Endometrial microvascular endothelial cells (primary cell): ENCODE results near the gene ROPN1B. TPM values are rescaled to one million over a fixed set of nuclear protein-coding genes. Genes with fewer than 3 reads are reported as not detected.
"Not testable (repeated sequence)": the region's sequence is repeated elsewhere in the genome, so short reads cannot be mapped to it uniquely, and the experiment has no call there.

Experiments
- in situ Hi-C: cut with HindIII; loops from 2 replicates; pipeline ENCODE4 v1.10.0; 2017; ENCODE audit warnings: low sequenced_read_pairs, low pct_unique_long_range_greater_than_20kb; ENCODE audit errors: inconsistent ontology term
- total RNA-seq: library from RNA; depleted of rRNA; stranded (reverse); fragments of >200 nt; gene quantifications from one replicate; pipeline ENCODE4 v1.2.3, GENCODE V29; 2015; ENCODE audit errors: inconsistent ontology term

Gene ROPN1B
- total RNA-seq, 1 donor from 2014 or later: not detected

GRCh38 chr3:125996751-125997150 is 27.8 kb downstream of the ROPN1B start:
- in situ Hi-C loops: not testable (repeated sequence)

DNA sequence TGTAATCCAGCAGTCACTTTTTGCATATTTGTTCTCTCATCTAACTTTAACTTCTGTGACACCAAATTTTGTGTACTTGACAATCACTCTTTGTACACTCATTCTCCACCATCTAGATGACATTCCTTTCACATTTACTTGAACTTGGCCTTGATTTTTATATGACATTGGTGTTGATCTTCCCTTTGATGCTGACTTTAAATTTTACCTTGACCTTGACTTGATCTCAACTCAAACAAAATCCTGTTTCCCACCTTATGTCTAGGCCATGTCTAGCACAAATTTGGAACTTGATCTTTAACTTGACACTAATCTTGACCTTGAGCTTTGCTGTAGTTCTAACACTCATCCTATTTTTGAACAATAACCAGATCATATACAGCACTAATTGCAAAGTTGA is 33.2 kb downstream of the ROPN1B start:
- in situ Hi-C loops: no loop called here

DNA sequence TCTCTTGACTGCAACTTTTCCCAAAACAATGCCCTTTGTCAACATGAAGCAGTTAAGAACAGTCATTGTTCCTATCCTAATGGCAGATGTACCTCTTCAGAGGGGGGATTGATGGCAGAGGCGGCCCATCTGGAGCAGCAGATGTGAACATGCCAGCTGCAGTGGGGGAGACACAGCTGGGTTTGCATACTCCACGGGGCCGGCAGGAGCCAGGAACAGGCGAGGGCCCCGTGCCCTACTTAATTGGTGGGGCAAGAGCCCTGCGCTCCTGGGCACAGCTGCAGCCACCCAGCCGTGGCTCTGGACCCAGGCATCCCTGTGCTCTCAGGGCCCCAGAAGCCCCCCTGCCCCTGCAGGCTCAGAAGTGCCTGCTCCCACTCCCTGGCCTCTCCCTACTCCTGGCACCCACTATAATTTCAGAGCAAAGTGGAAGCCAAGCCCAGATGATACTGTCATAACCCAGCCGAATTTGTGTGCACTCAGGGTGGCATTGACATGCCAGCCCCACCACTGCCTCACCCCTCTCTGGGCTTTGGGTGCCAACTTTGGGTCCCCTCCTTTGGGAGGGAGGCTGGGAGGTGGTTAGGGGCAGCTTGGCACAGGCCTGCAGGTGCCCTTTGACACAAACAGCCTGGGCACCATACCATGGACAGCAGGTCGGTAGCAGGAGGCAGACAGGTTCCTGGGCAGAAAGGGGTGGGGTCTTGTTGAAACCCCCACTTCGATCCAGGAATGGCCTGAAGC is 34.6 kb downstream of the ROPN1B start:
- in situ Hi-C loops: no loop called here

GRCh38 chr3:126004217-126004616 is 35.2 kb downstream of the ROPN1B start:
- in situ Hi-C loops: no loop called here

DNA sequence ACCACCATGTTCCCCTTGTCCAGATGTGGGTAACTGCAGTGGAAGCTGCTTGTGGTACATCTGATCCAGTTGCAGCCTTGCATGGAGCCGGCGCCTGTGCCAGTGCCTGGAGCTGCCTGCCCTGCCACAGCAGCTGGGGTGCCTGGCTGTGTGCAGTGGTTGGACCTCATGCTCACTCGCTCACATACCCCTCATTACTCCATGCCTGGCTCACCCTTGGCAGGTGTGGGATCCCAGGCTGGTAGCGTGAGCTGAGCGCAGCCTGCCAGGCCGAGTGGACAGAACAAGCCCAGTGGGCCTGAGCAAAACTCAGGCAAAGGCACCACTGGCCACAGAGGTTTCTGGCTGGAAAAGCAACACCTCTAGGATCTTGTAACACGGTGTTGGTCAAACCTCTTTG is 35.7 kb downstream of the ROPN1B start:
- in situ Hi-C loops: no loop called here

DNA sequence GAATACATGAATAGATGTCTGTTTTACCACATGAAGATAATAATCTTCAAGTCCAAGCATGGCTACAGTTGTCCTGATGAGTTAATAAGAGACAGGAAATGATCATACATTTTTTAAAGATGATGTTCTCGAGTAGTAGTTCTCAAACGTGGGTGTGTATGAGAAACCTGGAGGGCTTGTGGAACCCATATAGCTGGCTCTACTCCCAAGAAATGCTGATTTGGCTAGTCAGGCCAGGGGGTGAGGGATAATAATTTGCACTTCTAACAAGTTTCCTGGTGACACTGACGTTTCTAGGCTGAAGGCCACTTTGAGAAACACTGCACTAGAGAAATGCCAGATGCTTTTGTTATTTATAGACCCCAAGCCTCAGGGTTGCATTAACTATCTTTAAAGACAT is 37.0 kb downstream of the ROPN1B start:
- in situ Hi-C loops: no loop called here

GRCh38 chr3:126008219-126008618 is 39.2 kb downstream of the ROPN1B start:
- in situ Hi-C loops: no loop called here

DNA sequence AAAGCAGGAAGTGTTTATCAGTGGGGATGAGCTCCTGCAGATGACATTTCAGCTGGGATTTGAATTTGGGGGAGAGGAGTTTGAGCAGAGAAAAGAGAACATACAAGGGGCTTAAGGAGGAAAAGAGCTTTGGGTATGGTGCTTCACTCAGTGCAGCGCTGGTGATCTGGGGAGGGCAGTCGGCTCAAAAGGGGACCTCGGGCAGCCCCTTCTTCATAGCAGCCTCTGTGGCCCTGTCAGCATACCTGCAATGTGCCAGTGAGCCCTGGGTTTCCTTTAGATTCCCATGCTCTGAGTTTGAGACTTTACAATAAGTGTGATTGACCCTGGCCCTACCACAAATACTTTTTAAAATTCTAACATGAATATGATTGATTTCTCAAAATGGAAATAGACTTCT is 40.2 kb downstream of the ROPN1B start:
- in situ Hi-C loops: no loop called here

DNA sequence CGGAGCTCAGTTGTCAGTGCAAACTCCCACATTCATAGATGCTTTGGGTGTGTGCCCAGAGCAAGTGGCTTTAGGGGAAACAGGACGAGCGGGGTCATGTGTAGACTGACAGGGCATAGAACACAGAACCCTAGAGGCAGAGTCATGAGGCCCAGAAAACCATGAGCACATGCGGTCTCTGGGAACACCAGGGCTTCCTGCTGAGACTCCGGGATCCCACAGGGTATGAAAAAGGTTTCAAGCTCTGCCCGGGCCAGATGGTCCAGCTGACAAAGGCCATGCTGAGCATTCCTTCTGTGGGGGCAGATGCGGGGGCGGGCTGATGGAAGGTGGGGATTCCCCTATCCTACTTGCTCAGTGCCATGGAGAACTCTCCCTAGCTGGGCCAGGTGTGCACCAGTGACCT is 44.8 kb downstream of the ROPN1B start:
- in situ Hi-C loops: no loop called here

- in situ Hi-C loops: no loop called here
These were observed 45.3 kb downstream of the ROPN1B start for GRCh38 chr3:126014252-126014651.

DNA sequence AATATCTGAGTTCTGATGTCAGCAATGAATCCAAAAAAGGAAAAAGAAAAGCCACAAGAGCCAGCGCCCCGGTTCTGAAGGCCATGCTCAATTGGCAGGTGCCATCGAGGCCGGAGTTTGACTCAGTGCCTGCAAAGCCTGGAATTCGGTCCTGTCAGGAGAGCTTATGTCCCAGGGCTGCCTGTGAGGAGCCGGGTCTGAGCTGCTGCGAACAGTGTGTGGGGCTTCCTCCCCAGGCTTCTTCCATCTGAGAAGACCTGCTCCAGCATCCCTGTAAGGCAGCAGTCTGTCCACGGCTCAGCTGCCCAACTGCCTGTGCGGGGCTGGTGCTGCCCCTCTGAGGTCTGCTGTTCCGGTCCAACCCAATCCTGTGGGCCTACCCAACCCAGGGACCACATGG is 46.1 kb downstream of the ROPN1B start:
- in situ Hi-C loops: no loop called here

DNA sequence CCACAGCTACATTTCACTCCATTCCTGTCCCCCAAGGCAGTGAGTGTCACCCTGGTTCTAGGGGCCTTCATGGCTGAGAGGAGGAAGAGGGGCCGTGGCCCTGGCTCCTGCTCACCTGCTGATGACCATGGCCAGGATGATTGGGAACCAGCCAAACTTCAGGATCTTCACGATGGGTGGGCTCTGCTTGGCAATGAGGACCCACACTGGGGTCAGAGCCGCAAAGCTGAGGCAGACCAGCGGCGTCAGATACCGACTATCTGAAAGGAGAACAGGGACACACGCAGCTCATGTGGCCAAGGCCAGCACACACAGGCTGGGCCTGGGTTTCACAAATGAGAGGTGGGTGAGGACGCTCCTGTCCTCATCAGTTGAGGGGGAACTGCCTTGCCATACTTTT is 47.6 kb downstream of the ROPN1B start:
- in situ Hi-C loops: no loop called here

- in situ Hi-C loops: no loop called here
These were observed 48.4 kb downstream of the ROPN1B start for GRCh38 chr3:126017362-126017761.

DNA sequence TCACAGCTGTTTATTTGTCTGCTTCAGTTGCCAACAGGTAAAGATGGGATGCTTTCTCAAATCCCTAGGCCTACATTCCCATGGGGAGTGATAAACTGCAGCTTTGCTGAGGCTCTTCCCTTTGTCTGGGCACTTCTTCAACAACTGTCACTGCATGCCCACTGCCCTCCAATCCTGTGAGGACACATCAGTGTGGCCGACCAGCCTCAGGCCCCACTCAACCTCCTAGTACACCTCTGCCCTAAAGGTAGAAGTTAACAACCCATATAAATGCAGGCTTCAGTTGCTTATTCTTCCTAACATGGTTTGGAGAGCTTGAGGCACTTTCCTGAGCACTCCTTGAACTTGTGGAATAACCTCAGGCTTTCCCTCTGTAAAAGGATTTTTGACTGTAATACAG is 49.6 kb downstream of the ROPN1B start:
- in situ Hi-C loops: no loop called here

GRCh38 chr3:126018995-126019394 is 50.0 kb downstream of the ROPN1B start:
- in situ Hi-C loops: no loop called here

DNA sequence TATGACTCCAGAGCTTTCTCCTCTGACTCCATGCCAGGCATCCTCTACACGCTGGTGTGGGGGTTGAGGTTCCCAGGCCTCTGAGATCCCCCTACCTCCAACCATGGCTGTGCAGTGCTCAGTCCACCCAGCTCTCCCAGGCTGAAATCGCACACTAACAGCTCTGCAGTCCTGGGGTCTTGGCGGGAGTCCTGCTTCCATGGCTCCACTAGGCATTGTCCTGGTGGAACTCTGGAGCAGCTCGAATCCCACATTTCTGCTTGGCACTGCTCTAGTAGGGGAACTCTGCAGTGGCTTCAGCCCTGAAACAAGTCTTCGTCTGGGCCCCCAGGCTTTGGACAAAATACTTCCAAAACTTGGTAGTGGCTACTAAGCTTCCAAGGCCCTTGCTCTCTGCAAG is 50.7 kb downstream of the ROPN1B start:
- in situ Hi-C loops: no loop called here

DNA sequence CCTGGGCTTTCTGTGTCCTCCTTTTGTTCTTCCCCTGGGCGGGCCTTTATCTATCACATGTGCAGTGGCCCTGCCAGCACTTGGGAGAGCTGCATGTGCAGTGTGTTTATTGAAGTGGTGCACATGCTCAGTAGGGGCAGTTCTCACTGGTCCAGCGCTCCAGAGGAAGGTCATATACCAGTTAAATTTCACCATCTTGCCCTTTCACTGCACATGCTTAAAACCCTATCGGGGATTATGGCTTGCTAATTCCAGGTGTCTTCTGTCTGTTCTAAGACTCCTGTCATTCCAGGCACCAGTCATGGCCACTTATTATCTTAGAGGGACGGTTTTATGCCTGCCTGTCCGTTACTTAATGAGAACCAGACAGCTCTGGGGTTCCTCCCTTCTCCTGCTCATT is 52.2 kb downstream of the ROPN1B start:
- in situ Hi-C loops: no loop called here

DNA sequence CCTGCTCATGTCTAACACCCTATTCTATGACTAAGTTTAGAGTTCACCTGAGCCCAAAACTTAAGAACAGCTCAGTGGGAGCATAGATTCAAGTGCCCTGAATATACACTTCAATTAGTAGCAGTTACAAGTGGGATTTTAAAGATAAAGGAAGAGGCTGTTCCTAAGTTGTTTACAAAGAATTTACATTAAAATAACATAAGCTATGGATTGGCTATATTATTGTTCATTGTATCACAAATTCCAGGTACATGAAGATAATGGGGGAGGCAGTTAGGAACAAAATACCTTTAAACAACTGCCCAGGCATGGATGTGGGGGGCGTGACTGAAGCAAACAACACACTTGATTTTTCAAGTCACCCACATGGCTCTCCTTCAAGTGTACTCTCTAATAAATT is 52.7 kb downstream of the ROPN1B start:
- in situ Hi-C loops: no loop called here

GRCh38 chr3:126022741-126023359 is 53.9 kb downstream of the ROPN1B start:
- in situ Hi-C loops: no loop called here

DNA sequence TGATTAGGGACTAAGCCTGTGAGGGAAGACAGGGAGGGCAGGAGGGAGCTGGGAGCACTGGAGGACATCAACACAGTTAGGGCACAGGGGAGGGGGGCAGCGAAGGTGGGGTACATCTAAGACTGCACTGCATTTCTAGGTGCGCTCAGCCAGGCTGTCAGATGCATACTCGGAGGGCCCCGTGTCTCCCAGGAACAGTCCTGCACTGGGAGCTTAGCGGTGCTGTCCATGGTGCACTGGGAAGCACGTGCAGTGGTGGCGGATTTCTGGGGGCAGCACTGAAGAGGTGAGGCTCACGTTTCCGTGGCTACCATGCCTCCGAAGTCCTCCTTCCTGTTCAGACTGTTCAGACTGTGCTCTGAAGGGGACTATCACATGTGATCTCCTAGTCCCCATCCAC is 54.4 kb downstream of the ROPN1B start:
- in situ Hi-C loops: no loop called here
